GM21528 (cell line): Measurements from ENCODE around the gene MT1A.
"Not testable (repeated sequence)": the region's sequence is repeated elsewhere in the genome, so short reads cannot be mapped to it uniquely, and the experiment has no call there.

ENCODE experiments used
- ATAC-seq: cut with Tn5 transposase; IDR thresholded peaks from one replicate; pipeline ENCODE4 v1.9.1; 2021; ENCODE audit warnings: mild to moderate bottlenecking, moderate library complexity; ENCODE audit not compliant: unreplicated experiment, low FRiP score

The MT1A gene

GRCh38 chr16:56610017-56610608, 28.4 kb upstream of the MT1A start:
- ATAC-seq = no peak

- ATAC-seq = no peak
Measured at GRCh38 chr16:56610609-56611111, 27.8 kb upstream of the MT1A start.

- no peak for ATAC-seq
Measured at GRCh38 chr16:56611281-56611833, 27.1 kb upstream of the MT1A start.

GRCh38 chr16:56613706-56614105, 24.8 kb upstream of the MT1A start:
- no peak for ATAC-seq

GRCh38 chr16:56614549-56614991, 23.9 kb upstream of the MT1A start:
- no peak for ATAC-seq

GRCh38 chr16:56615353-56615752, 23.1 kb upstream of the MT1A start:
- no peak for ATAC-seq

GRCh38 chr16:56616608-56617211, 21.8 kb upstream of the MT1A start:
- ATAC-seq = no peak

- no peak for ATAC-seq
Measured at GRCh38 chr16:56617212-56618085, 21.0 kb upstream of the MT1A start.

- no peak for ATAC-seq
Measured at GRCh38 chr16:56618138-56618537, 20.3 kb upstream of the MT1A start.

- ATAC-seq = no peak
Measured at GRCh38 chr16:56620339-56620897, 18.0 kb upstream of the MT1A start.

- ATAC-seq = not testable (repeated sequence)
Measured at GRCh38 chr16:56621665-56622445, 16.6 kb upstream of the MT1A start.

GRCh38 chr16:56623184-56623583, 15.3 kb upstream of the MT1A start:
- ATAC-seq = not testable (repeated sequence)

- ATAC-seq = no peak
Measured at GRCh38 chr16:56623637-56624036, 14.8 kb upstream of the MT1A start.

- no peak for ATAC-seq
Measured at GRCh38 chr16:56625140-56625942, 13.1 kb upstream of the MT1A start, which contains the start of gene MT1E. Gene MT1E, plus strand, starts transcription at chr16:56625781. Its CDS starts 71 bp downstream, at chr16:56625852.

- ATAC-seq = no peak
Measured at GRCh38 chr16:56625943-56626654, 12.4 kb upstream of the MT1A start.

GRCh38 chr16:56626685-56627084, 11.8 kb upstream of the MT1A start:
- ATAC-seq = no peak

GRCh38 chr16:56628486-56629350, 9.7 kb upstream of the MT1A start:
- ATAC-seq = no peak
